Fibroblast of villous mesenchyme (primary cell): ENCODE measurements around the gene RAD51B. TPM values are rescaled to one million over a fixed set of nuclear protein-coding genes. Genes with fewer than 3 reads are reported as not detected.

Source experiments
- DNase-seq: peaks from one replicate; pipeline ENCODE4 v3.0.0-alpha.2; 2010; ENCODE audit warnings: low read depth
- H3K4me3 ChIP-seq: 2 replicates; pipeline ENCODE4 v1.5.1; 2011; ENCODE audit warnings: low read depth, mild to moderate bottlenecking, low read length
- total RNA-seq: library from RNA; depleted of rRNA; stranded (reverse); fragments of >200 nt; gene quantifications from 2 replicates; pipeline ENCODE4 v1.2.3, GENCODE V29; 2012
- TF ChIP-seq, protein P1 (sequence below): IDR thresholded peaks from 2 replicates; pipeline ENCODE4 v1.5.1; 2012; ENCODE audit warnings: low read depth, mild to moderate bottlenecking, low read length; ENCODE audit not compliant: insufficient read depth

The RAD51B gene
- total RNA-seq, 1 donor: 22.0 TPM

DNA sequence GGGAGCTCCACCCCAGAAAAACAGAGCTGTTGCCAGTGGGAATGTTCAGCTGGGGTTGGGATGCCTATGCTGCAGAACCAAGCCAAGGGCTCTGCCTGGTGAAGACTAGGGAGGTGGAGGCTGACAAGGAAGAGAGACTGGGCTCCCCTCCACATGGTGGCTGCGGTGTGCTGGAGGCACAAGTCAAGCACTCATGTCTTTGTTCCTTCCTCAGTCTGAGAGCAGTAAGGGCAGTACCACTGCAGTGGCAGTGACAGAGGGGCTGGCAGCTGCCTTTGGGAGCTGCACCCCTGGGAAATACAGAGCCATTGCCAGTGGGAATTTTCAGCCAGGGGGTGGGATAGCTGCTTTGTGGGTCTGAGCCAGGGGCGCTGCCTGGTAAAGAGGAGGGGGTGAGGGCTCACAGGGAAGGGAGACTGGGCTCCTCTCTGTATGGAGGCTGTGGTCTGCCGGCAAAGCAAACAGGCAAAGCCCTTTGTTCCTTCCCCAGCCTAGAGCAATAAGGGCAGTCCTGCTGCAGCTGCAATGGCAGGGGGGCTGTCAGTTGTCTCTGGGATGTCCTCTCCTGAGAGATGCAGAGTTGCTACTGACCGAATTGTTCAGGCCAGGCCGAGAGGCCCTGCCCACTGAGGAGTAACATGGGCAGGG is 255.9 kb downstream of the RAD51B start:
- TF ChIP-seq, protein P1, sequence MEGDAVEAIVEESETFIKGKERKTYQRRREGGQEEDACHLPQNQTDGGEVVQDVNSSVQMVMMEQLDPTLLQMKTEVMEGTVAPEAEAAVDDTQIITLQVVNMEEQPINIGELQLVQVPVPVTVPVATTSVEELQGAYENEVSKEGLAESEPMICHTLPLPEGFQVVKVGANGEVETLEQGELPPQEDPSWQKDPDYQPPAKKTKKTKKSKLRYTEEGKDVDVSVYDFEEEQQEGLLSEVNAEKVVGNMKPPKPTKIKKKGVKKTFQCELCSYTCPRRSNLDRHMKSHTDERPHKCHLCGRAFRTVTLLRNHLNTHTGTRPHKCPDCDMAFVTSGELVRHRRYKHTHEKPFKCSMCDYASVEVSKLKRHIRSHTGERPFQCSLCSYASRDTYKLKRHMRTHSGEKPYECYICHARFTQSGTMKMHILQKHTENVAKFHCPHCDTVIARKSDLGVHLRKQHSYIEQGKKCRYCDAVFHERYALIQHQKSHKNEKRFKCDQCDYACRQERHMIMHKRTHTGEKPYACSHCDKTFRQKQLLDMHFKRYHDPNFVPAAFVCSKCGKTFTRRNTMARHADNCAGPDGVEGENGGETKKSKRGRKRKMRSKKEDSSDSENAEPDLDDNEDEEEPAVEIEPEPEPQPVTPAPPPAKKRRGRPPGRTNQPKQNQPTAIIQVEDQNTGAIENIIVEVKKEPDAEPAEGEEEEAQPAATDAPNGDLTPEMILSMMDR: no peak
- DNase-seq: no peak

DNA sequence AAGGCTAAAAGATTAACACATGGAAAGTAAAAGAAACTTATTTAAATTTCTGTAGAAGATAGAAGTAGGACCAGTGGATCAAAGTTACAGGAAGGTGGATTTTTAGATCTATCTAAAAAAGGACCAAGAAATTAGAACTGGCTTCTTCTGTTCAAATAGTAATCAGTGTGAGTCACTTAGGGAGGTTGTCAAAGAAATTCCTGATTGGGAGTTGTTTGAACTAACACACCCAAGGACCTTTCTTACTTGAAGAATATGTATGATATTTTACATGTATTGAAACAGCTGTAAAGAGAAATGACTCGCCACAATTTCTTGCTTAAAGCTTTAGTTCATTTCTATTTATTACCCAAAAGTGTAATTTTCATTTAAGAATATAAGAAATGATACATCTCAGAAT is 256.9 kb downstream of the RAD51B start:
- H3K4me3 ChIP-seq: no peak overlapping the region
- TF ChIP-seq, protein P1: no peak
- peak; percentile 9 for DNase-seq

More for the DNA sequence above, 255.9 kb downstream of the RAD51B start:
- no peak overlapping the region for H3K4me3 ChIP-seq

DNA sequence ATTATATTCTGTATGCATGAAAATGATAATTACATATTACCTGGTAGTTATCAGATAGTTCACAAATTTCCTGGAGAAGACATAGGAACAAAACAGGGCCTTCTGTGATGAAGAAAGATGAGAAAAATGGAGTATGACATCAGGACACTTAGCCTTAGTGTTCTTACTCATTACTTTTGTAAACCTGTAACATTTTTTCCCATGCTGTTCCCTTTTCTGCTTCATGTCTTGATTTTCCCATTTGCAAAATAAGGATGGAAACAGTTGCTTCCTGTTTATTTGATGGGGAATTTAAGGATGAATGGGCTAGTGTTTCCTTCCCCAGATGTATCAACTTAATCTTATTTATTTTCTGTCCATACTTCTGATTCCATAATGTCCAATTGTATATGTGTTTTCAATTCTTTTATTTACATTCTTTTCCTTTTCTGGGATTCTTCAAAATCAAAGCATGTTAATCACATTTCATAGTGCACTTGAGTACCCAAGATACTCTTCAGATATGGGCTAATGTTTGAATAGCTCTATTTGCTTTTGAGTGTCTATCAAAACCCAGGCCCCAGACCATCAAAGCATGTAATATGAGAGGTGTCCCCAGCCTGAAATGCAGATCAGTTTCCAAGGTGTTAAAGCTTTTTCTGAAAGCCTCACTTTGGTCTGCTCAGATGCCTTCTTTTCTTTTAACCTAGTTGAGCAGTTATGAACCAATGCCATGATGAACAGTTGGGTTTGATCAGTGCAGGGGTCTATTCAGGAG is 260.5 kb downstream of the RAD51B start:
- TF ChIP-seq, protein P1: no peak
- DNase-seq: peak; percentile 50
- no peak overlapping the region for H3K4me3 ChIP-seq

- DNase-seq: no peak
- TF ChIP-seq, protein P1: no peak
- H3K4me3 ChIP-seq: no peak overlapping the region
Measured at GRCh38 chr14:68081489-68081888, 261.9 kb downstream of the RAD51B start.

GRCh38 chr14:68082698-68083291 is 263.2 kb downstream of the RAD51B start:
- no peak for DNase-seq
- TF ChIP-seq, protein P1: no peak

DNA sequence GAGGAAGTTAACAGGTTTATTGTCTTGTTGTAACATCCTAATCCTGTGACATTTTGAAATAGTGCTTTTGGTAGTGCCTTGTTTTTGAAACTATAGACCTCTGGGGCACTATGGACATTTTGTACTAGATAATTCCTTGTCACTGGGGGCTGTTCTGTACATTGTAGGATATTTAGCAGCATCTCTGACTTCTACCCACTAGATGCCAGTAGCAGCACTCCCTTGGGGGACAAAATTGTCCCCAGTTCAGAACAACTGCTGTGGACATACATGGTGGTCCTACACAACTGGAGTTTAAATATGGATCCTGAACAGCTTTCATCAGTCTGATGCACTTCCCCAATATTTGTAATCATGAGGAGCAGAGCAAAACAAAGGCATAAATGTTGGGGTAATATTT is 264.7 kb downstream of the RAD51B start:
- TF ChIP-seq, protein P1: peak; percentile 54
- H3K4me3 ChIP-seq: no peak overlapping the region
- DNase-seq: peak; percentile 61

More at GRCh38 chr14:68082698-68083291, 263.2 kb downstream of the RAD51B start:
- H3K4me3 ChIP-seq: no peak overlapping the region
